KMS-11 (cell line): ENCODE results near the gene SPOCD1.

ENCODE experiments used
- H2AFZ ChIP-seq: fragments of 200-600 bp; sonication (generic); 2 replicates; pipeline ENCODE4 v1.6.1; 2016; ENCODE audit warnings: antibody characterized with exemption, mixed run types, low read depth
- H3K27ac ChIP-seq: fragments of 200-600 bp; sonication (generic); 2 replicates; pipeline ENCODE4 v1.6.1; 2016; ENCODE audit warnings: mild to moderate bottlenecking, mixed run types
- H3K27me3 ChIP-seq: fragments of 200-600 bp; sonication (generic); 2 replicates; pipeline ENCODE4 v1.6.1; 2017; ENCODE audit warnings: mild to moderate bottlenecking, low read depth, mixed run types, moderate library complexity; ENCODE audit not compliant: insufficient read depth
- H3K36me3 ChIP-seq: fragments of 200-600 bp; sonication (generic); 2 replicates; pipeline ENCODE4 v1.6.1; 2017; ENCODE audit warnings: mild to moderate bottlenecking, mixed run types; ENCODE audit not compliant: insufficient read depth
- H3K4me1 ChIP-seq: fragments of 200-600 bp; sonication (generic); 2 replicates; pipeline ENCODE4 v1.6.1; 2016; ENCODE audit warnings: mild to moderate bottlenecking, low read depth, mixed run types; ENCODE audit not compliant: poor library complexity, severe bottlenecking
- H3K4me2 ChIP-seq: fragments of 200-600 bp; sonication (generic); 2 replicates; pipeline ENCODE4 v1.7.0; 2016; ENCODE audit warnings: mild to moderate bottlenecking, mixed run types
- H3K4me3 ChIP-seq: fragments of 200-600 bp; sonication (generic); IDR thresholded peaks from 2 replicates; pipeline ENCODE4 v1.6.1; 2017; ENCODE audit warnings: low read depth, low read length, mixed read lengths; ENCODE audit not compliant: insufficient read depth
- H3K79me2 ChIP-seq: fragments of 200-600 bp; sonication (generic); 2 replicates; pipeline ENCODE4 v1.6.1; 2016; ENCODE audit warnings: low read depth, mixed run types; ENCODE audit not compliant: insufficient read depth
- H3K9ac ChIP-seq: fragments of 200-600 bp; sonication (generic); 2 replicates; pipeline ENCODE4 v1.6.1; 2016; ENCODE audit warnings: mild to moderate bottlenecking, mixed run types
- H4K20me1 ChIP-seq: fragments of 200-600 bp; sonication (generic); 2 replicates; pipeline ENCODE4 v1.6.1; 2016; ENCODE audit warnings: mild to moderate bottlenecking, mixed run types; ENCODE audit not compliant: insufficient read depth
- TF ChIP-seq, protein P1 (sequence below): fragments of 200-600 bp; sonication (generic); conservative IDR thresholded peaks from 2 replicates; pipeline ENCODE4 v1.6.1; 2017; ENCODE audit warnings: low read depth, mild to moderate bottlenecking, antibody characterized with exemption, low read length, moderate library complexity, mixed read lengths

The SPOCD1 gene

GRCh38 chr1:31745096-31745945 is 70.5 kb downstream of the SPOCD1 start:
- TF ChIP-seq, protein P1, sequence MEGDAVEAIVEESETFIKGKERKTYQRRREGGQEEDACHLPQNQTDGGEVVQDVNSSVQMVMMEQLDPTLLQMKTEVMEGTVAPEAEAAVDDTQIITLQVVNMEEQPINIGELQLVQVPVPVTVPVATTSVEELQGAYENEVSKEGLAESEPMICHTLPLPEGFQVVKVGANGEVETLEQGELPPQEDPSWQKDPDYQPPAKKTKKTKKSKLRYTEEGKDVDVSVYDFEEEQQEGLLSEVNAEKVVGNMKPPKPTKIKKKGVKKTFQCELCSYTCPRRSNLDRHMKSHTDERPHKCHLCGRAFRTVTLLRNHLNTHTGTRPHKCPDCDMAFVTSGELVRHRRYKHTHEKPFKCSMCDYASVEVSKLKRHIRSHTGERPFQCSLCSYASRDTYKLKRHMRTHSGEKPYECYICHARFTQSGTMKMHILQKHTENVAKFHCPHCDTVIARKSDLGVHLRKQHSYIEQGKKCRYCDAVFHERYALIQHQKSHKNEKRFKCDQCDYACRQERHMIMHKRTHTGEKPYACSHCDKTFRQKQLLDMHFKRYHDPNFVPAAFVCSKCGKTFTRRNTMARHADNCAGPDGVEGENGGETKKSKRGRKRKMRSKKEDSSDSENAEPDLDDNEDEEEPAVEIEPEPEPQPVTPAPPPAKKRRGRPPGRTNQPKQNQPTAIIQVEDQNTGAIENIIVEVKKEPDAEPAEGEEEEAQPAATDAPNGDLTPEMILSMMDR: peak; percentile 63
- Histone ChIP-seq H4K20me1 (no peaks in the 10 kb centered on the region), H3K9ac (no peak overlapping the region), H3K4me3 (no peak overlapping the region), H3K27me3 (no peaks in the 10 kb centered on the region), H3K4me1 (peaks cover 6% of the 10 kb centered on the region), H3K27ac (no peak overlapping the region), H3K36me3 (no peaks in the 10 kb centered on the region), H3K4me2 (no peak overlapping the region; the same call in 1 of the 2 replicates), H2AFZ (no peak overlapping the region), H3K79me2 (no peaks in the 10 kb centered on the region)

DNA sequence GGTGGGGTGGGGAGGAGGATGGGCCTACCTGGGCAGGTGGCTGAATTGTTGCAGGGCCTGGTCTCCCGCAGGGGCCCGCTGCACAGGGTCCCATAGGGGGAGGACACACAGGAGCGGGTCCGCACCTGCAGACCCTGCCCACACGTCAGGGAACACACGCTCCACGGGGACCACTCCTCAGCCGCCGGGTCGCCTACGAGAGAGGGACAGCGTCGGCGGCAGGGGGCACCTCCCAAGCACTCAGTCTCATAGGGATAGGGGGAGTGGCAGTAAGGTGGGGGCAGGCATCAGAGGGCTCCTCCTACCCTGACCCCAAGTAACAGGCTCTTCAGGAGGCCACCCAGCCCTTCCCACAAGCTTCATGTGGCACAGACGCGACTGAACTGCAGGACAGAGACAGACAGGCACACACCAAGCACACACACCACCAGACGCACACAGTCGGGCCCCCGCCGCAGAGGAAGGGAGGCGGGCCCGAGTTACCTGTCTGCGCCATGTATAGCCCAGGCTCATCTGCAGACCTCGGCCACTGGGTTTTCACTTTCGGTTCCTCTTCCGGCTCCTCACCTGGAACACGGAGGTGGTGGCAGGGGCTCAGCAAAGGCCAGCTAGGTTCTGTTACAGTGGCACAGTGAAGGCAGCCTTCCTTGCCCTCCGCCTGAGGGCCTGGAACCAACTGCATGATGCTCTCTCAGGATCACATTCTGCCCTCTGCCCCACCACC is 71.5 kb downstream of the SPOCD1 start:
- Histone ChIP-seq H3K4me1 (no peaks in the 10 kb centered on the region), H2AFZ (no peak overlapping the region), H3K4me2 (no peak overlapping the region; the same call in 1 of the 2 replicates), H3K79me2 (no peaks in the 10 kb centered on the region), H4K20me1 (no peaks in the 10 kb centered on the region), H3K4me3 (no peak overlapping the region), H3K9ac (no peak overlapping the region), H3K27ac (no peak overlapping the region), H3K36me3 (no peaks in the 10 kb centered on the region), H3K27me3 (peaks cover 3% of the 10 kb centered on the region; the same call in 1 of the 2 replicates)
- TF ChIP-seq, protein P1: no peak

GRCh38 chr1:31742462-31743212 is 73.2 kb downstream of the SPOCD1 start:
- H3K9ac ChIP-seq: no peak overlapping the region
- TF ChIP-seq, protein P1: no peak
- H3K27ac ChIP-seq: no peak overlapping the region
- H4K20me1 ChIP-seq: no peaks in the 10 kb centered on the region
- H2AFZ ChIP-seq: no peak overlapping the region
- H3K4me1 ChIP-seq: no peaks in the 10 kb centered on the region
- H3K79me2 ChIP-seq: no peaks in the 10 kb centered on the region
- H3K4me3 ChIP-seq: no peak overlapping the region
- peaks cover 3% of the 10 kb centered on the region; the same call in 1 of the 2 replicates for H3K27me3 ChIP-seq
- H3K36me3 ChIP-seq: no peaks in the 10 kb centered on the region
- H3K4me2 ChIP-seq: no peak overlapping the region
